IMR-90 (cell line): Measurements from ENCODE around the gene SNTG2. TPM values are rescaled to one million over a fixed set of nuclear protein-coding genes. Genes with fewer than 3 reads are reported as not detected.

Experiments used
- ATAC-seq: fragments of 200-7000 bp; cut with Tn5 transposase; 2 replicates; pipeline ENCODE4 v1.9.1; 2020; ENCODE audit warnings: low read depth, mild to moderate bottlenecking, moderate library complexity
- BruUV-seq: library from RNA; stranded (reverse); fragments of 400-500 nt; replicated peaks from 2 replicates; lab custom pipeline; 2021; lab: Mats Ljungman, UMichigan
- CTCF ChIA-PET: fragments of 300-600 bp; formaldehyde crosslinking; extraction: SDS; loops from one replicate; lab custom pipeline; 2021; ENCODE audit warnings: antibody characterized with exemption; lab: Yijun Ruan, JAX
- POLR2A ChIA-PET: fragments of 300-600 bp; sonication (Branson Sonifier 250); formaldehyde crosslinking; loops from one replicate; lab custom pipeline; 2022; ENCODE audit warnings: antibody characterized with exemption; ENCODE audit not compliant: unreplicated experiment; lab: Charles Lee
- DNase-seq: peaks from one replicate; pipeline ENCODE4 v3.0.0; 2013
- H2AFZ ChIP-seq: replicated peaks from 2 replicates; pipeline ENCODE3; 2013; ENCODE audit warnings: low read length, mild to moderate bottlenecking; ENCODE audit not compliant: poor library complexity
- H2AK5ac ChIP-seq: 2 replicates; pipeline ENCODE4 v1.6.1; 2013; ENCODE audit warnings: low read depth, low read length, inconsistent platforms
- H2AK9ac ChIP-seq: replicated peaks from 2 replicates; pipeline ENCODE3; 2013; ENCODE audit warnings: mild to moderate bottlenecking, low read depth, low read length, moderate library complexity; ENCODE audit not compliant: poor library complexity
- H2BK120ac ChIP-seq: 2 replicates; pipeline ENCODE4 v1.6.1; 2013; ENCODE audit warnings: low read depth, low read length, inconsistent platforms
- H2BK15ac ChIP-seq: 3 replicates; pipeline ENCODE4 v1.6.1; 2013; ENCODE audit warnings: low read depth, low read length, inconsistent platforms
- H2BK20ac ChIP-seq: 2 replicates; pipeline ENCODE4 v1.6.1; 2013; ENCODE audit warnings: low read depth, mild to moderate bottlenecking, inconsistent platforms, low read length, moderate library complexity
- H2BK5ac ChIP-seq: 2 replicates; pipeline ENCODE4 v1.6.1; 2013; ENCODE audit warnings: mild to moderate bottlenecking, low read depth, low read length, inconsistent platforms; ENCODE audit not compliant: poor library complexity, severe bottlenecking
- H3K14ac ChIP-seq: replicated peaks from 2 replicates; pipeline ENCODE4 v1.6.1; 2013; ENCODE audit warnings: low read depth, low read length, inconsistent platforms
- H3K18ac ChIP-seq: 2 replicates; pipeline ENCODE4 v1.6.1; 2013; ENCODE audit warnings: low read depth, low read length, control low read depth
- H3K23ac ChIP-seq: 2 replicates; pipeline ENCODE4 v1.6.1; 2013; ENCODE audit warnings: low read depth, low read length, inconsistent platforms
- H3K27ac ChIP-seq: 2 replicates; pipeline ENCODE4 v1.5.1; 2013; ENCODE audit warnings: mild to moderate bottlenecking, control low read depth, low read length; ENCODE audit not compliant: insufficient read depth
- H3K27me3 ChIP-seq: 2 replicates; pipeline ENCODE4 v1.6.1; 2013; ENCODE audit warnings: low read length; ENCODE audit not compliant: control insufficient read depth, insufficient read depth
- H3K36me3 ChIP-seq: 2 replicates; pipeline ENCODE4 v1.6.1; 2013; ENCODE audit warnings: low read length, mixed read lengths; ENCODE audit not compliant: control insufficient read depth, insufficient read depth
- H3K4ac ChIP-seq: 2 replicates; pipeline ENCODE4 v1.6.1; 2013; ENCODE audit warnings: low read depth, low read length, inconsistent platforms
- H3K4me1 ChIP-seq: 2 replicates; pipeline ENCODE4 v1.6.1; 2013; ENCODE audit warnings: low read length, mixed read lengths; ENCODE audit not compliant: control insufficient read depth, insufficient read depth
- H3K4me2 ChIP-seq: 2 replicates; pipeline ENCODE4 v1.6.1; 2013; ENCODE audit warnings: low read depth, mild to moderate bottlenecking, control low read depth, low read length, moderate library complexity
- H3K4me3 ChIP-seq: 2 replicates; pipeline ENCODE4 v1.5.1; 2013; ENCODE audit warnings: low read depth, mild to moderate bottlenecking, control low read depth, low read length, moderate library complexity; ENCODE audit not compliant: insufficient read depth
- H3K56ac ChIP-seq: 2 replicates; pipeline ENCODE4 v1.6.1; 2013; ENCODE audit warnings: low read length, inconsistent platforms; ENCODE audit not compliant: insufficient read depth; ENCODE audit errors: extremely low read depth
- H3K79me1 ChIP-seq, 2 experiments: 2 replicates each; pipeline ENCODE4 v1.6.1; 2013; ENCODE audit warnings: low read length in 2 of 2, inconsistent platforms in 1 of 2, low read depth in 1 of 2
- H3K9ac ChIP-seq: 2 replicates; pipeline ENCODE4 v1.6.1; 2013; ENCODE audit warnings: low read depth, low read length, control low read depth
- H3K9me1 ChIP-seq: 2 replicates; pipeline ENCODE4 v1.6.1; 2013; ENCODE audit warnings: low read length, inconsistent platforms; ENCODE audit not compliant: insufficient read depth
- H3K9me3 ChIP-seq: 2 replicates; pipeline ENCODE4 v1.6.1; 2013; ENCODE audit warnings: low read length; ENCODE audit not compliant: control insufficient read depth, insufficient read depth
- H4K20me1 ChIP-seq: 2 replicates; pipeline ENCODE4 v1.6.1; 2013; ENCODE audit warnings: low read length, inconsistent platforms; ENCODE audit not compliant: insufficient read depth
- H4K5ac ChIP-seq: 2 replicates; pipeline ENCODE4 v1.6.1; 2013; ENCODE audit warnings: mild to moderate bottlenecking, low read depth, low read length, control low read depth
- H4K8ac ChIP-seq, 2 experiments: 2 replicates each; pipeline ENCODE4 v1.6.1; 2013; ENCODE audit warnings: low read depth in 2 of 2, low read length in 2 of 2, control low read depth in 1 of 2, inconsistent platforms in 1 of 2
- H4K91ac ChIP-seq: 2 replicates; pipeline ENCODE4 v1.6.1; 2013; ENCODE audit warnings: low read depth, low read length, inconsistent platforms; ENCODE audit not compliant: insufficient read depth
- BHLHE40 ChIP-seq: fragments of 150-350 bp; IDR thresholded peaks from 2 replicates; pipeline ENCODE4 v1.6.1; 2016; ENCODE audit warnings: mild to moderate bottlenecking, low read depth, low read length
- CHD1 ChIP-seq: IDR thresholded peaks from 2 replicates; pipeline ENCODE4 v1.6.1; 2012; ENCODE audit warnings: low read depth, low read length, improper control_type of control experiment
- CTCF ChIP-seq: conservative IDR thresholded peaks from 2 replicates; pipeline ENCODE4 v1.5.1; 2012; ENCODE audit warnings: mild to moderate bottlenecking, low read depth, low read length, improper control_type of control experiment
- ELK1 ChIP-seq: fragments of 150-350 bp; IDR thresholded peaks from 2 replicates; pipeline ENCODE4 v1.6.1; 2016; ENCODE audit warnings: low read depth, mild to moderate bottlenecking, low read length, moderate library complexity, borderline replicate concordance
- FOS ChIP-seq: fragments of 150-350 bp; IDR thresholded peaks from 2 replicates; pipeline ENCODE4 v1.6.1; 2016; ENCODE audit warnings: low read depth, low read length
- MAFK ChIP-seq: IDR thresholded peaks from 2 replicates; pipeline ENCODE4 v1.6.1; 2012; ENCODE audit warnings: low read depth, low read length, improper control_type of control experiment
- MXI1 ChIP-seq: IDR thresholded peaks from 2 replicates; pipeline ENCODE4 v1.6.1; 2012; ENCODE audit warnings: low read depth, mild to moderate bottlenecking, low read length, moderate library complexity, borderline replicate concordance
- POLR2A ChIP-seq: IDR thresholded peaks from 2 replicates; pipeline ENCODE4 v1.6.1; 2012; ENCODE audit warnings: mild to moderate bottlenecking, low read depth, low read length
- RCOR1 ChIP-seq: IDR thresholded peaks from 2 replicates; pipeline ENCODE4 v1.6.1; 2012; ENCODE audit warnings: mild to moderate bottlenecking, low read length, improper control_type of control experiment; ENCODE audit not compliant: insufficient replicate concordance
- RFX5 ChIP-seq: IDR thresholded peaks from 2 replicates; pipeline ENCODE4 v1.8.0; 2012; ENCODE audit warnings: low read depth, mild to moderate bottlenecking, low read length, moderate library complexity
- SMC3 ChIP-seq: fragments of 150-350 bp; IDR thresholded peaks from 2 replicates; pipeline ENCODE4 v1.6.1; 2016; ENCODE audit warnings: low read depth, mild to moderate bottlenecking, antibody characterized with exemption, low read length, moderate library complexity
- USF2 ChIP-seq: fragments of 150-350 bp; IDR thresholded peaks from 2 replicates; pipeline ENCODE4 v1.6.1; 2017; ENCODE audit warnings: mild to moderate bottlenecking, antibody characterized with exemption, low read length, low read depth
- WGBS, 2 experiments: methylation state at CpG; one replicate each; pipeline versions ENCODE4 v1.1.5 to v1.1.7; 2013; ENCODE audit warnings: missing lambda C conversion rate in 2 of 2; ENCODE audit not compliant: insufficient read length in 1 of 2; ENCODE audit errors: extremely low coverage in 2 of 2; 5-methylcytosine and 5-hydroxymethylcytosine counted together
- dilution Hi-C: fragments of 300-500 bp; cut with HindIII; formaldehyde crosslinking; loops from one replicate; pipeline ENCODE4 v1.14.3; 2018; ENCODE audit warnings: low sequenced_read_pairs; ENCODE audit not compliant: unreplicated experiment
- in situ Hi-C: fragments of 300-500 bp; cut with MboI; formaldehyde crosslinking; loops from 3 replicates; pipeline ENCODE4 v1.14.3; 2019; ENCODE audit warnings: low sequenced_read_pairs, inconsistent platforms, mixed read lengths
- intact Hi-C: fragments of 100-400 bp; cut with micrococcal nuclease; formaldehyde crosslinking; loops from 2 replicates; pipeline ENCODE4 v1.10.0; 2022
- polyA plus RNA-seq, 3 experiments: library from polyadenylated mRNA; depleted of rRNA; stranded (reverse); fragments of >200 nt; gene quantifications; 2 replicates each; pipeline ENCODE4 v1.2.3, GENCODE V29; 2012; ENCODE audit warnings: low replicate concordance in 1 of 3
- total RNA-seq: library from RNA; depleted of rRNA; stranded (reverse); fragments of >200 nt; gene quantifications from 2 replicates; pipeline ENCODE4 v1.2.3, GENCODE V29; 2012

SNTG2 gene
- total and polyA plus RNA-seq, 2 of the 4 experiments (the other 2 are of a cell fraction) = under 0.01 to 0.17 TPM

GRCh38 chr2:1041012-1041805, 90.6 kb downstream of the SNTG2 start:
- Histone ChIP-seq H2AFZ (no peak overlapping the region), H3K9me1 (no peaks in the 10 kb centered on the region), H4K20me1 (no peaks in the 10 kb centered on the region), H2AK9ac (no peak overlapping the region), H4K8ac (no peak overlapping the region), H2BK15ac (no peak overlapping the region), H3K9me3 (peaks cover 1% of the 10 kb centered on the region; the same call in 1 of the 2 replicates), H2AK5ac (no peak overlapping the region), H3K36me3 (no peaks in the 10 kb centered on the region), H3K9ac (no peak overlapping the region), H2BK5ac (no peak overlapping the region), H3K23ac (no peak overlapping the region), H3K4me2 (no peak overlapping the region), H3K4me3 (no peak overlapping the region), H3K56ac (no peak overlapping the region), H3K4me1 (no peaks in the 10 kb centered on the region), H4K91ac (no peak overlapping the region), H2BK120ac (no peak overlapping the region), H3K27ac (no peak overlapping the region), H3K27me3 (peaks cover 2% of the 10 kb centered on the region), H3K18ac (no peak overlapping the region), H4K5ac (no peak overlapping the region), H3K4ac (no peak overlapping the region), H3K79me1 (no peaks in the 10 kb centered on the region), H3K14ac (no peak overlapping the region), H2BK20ac (no peak overlapping the region)
- no peak for DNase-seq
- dilution Hi-C loops (no loop called here), intact Hi-C loops (no loop called here), in situ Hi-C loops (no loop called here)
- 68% methylated on average over 3 of the region's 9 CpGs; no CpG with 5 or more reads in 1 of the 2 experiments for WGBS, 2 experiments
- ChIA-PET CTCF (no interaction called here), POLR2A (no interaction called here)
- BruUV-seq = no TSS peak
- TF ChIP-seq RFX5 (no peak), BHLHE40 (no peak), POLR2A (no peak), FOS (no peak), USF2 (no peak), CTCF (no peak), SMC3 (no peak), CHD1 (no peak), MAFK (no peak), RCOR1 (no peak), MXI1 (no peak), ELK1 (no peak)
- ATAC-seq = no peak
